Type B pancreatic cell (in vitro differentiated cells): ENCODE measurements around the gene LIMK1. TPM values are rescaled to one million over a fixed set of nuclear protein-coding genes. Genes with fewer than 3 reads are reported as not detected.
A peak's percentile ranks its signal among the peaks of the same experiment; 100 is the strongest.

Source experiments
- DNase-seq: peaks from one replicate; pipeline ENCODE4 v3.0.0; 2021; ENCODE audit warnings: mixed read lengths; ENCODE audit not compliant: unreplicated experiment; ENCODE audit errors: extremely low spot score
- H3K27ac Mint-ChIP-seq: 2 replicates; pipeline ENCODE4 v1.8.0; 2021; ENCODE audit warnings: mild to moderate bottlenecking, mixed read lengths
- H3K27me3 Mint-ChIP-seq: 2 replicates; pipeline ENCODE4 v1.8.0; 2021; ENCODE audit warnings: mixed read lengths
- H3K36me3 Mint-ChIP-seq: 2 replicates; pipeline ENCODE4 v1.8.0; 2021; ENCODE audit warnings: mixed read lengths
- H3K4me1 Mint-ChIP-seq: one replicate; pipeline ENCODE4 v1.8.0; 2021; ENCODE audit warnings: mixed read lengths; ENCODE audit not compliant: unreplicated experiment
- H3K4me3 Mint-ChIP-seq: 2 replicates; pipeline ENCODE4 v1.8.0; 2021; ENCODE audit warnings: mild to moderate bottlenecking, mixed read lengths
- H3K9me3 Mint-ChIP-seq: 2 replicates; pipeline ENCODE4 v1.8.0; 2021; ENCODE audit warnings: mixed read lengths
- CTCF ChIP-seq: fragments of 200-600 bp; sonication (generic); conservative IDR thresholded peaks from 2 replicates; pipeline ENCODE4 v1.5.0; 2021; ENCODE audit warnings: antibody characterized with exemption, mild to moderate bottlenecking
- total RNA-seq: library from RNA; stranded (reverse); gene quantifications from 2 replicates; pipeline ENCODE4 v1.2.1, GENCODE V29; 2021; ENCODE audit warnings: low replicate concordance

LIMK1 gene
- total RNA-seq, 1 donor from 2014 or later, result 46.6 TPM

- H3K4me1 Mint-ChIP-seq, result peaks cover 8% of the 10 kb centered on the region
- no peak for TF ChIP-seq CTCF
- DNase-seq, result no peak
- H3K27ac Mint-ChIP-seq, result no peak overlapping the region
- H3K36me3 Mint-ChIP-seq, result no peaks in the 10 kb centered on the region
- H3K4me3 Mint-ChIP-seq, result no peak overlapping the region
- no peaks in the 10 kb centered on the region for H3K9me3 Mint-ChIP-seq
- H3K27me3 Mint-ChIP-seq, result peaks cover 11% of the 10 kb centered on the region
These were observed 35.7 kb upstream of the LIMK1 start for GRCh38 chr7:74047804-74048380.

- Mint-ChIP-seq H3K4me1 (no peaks in the 10 kb centered on the region), H3K36me3 (no peaks in the 10 kb centered on the region), H3K4me3 (no peak overlapping the region), H3K9me3 (no peaks in the 10 kb centered on the region), H3K27me3 (peaks cover 11% of the 10 kb centered on the region), H3K27ac (no peak overlapping the region)
- TF ChIP-seq CTCF, result no peak
- no peak for DNase-seq
These were observed 34.5 kb upstream of the LIMK1 start for GRCh38 chr7:74048999-74049599.

DNA sequence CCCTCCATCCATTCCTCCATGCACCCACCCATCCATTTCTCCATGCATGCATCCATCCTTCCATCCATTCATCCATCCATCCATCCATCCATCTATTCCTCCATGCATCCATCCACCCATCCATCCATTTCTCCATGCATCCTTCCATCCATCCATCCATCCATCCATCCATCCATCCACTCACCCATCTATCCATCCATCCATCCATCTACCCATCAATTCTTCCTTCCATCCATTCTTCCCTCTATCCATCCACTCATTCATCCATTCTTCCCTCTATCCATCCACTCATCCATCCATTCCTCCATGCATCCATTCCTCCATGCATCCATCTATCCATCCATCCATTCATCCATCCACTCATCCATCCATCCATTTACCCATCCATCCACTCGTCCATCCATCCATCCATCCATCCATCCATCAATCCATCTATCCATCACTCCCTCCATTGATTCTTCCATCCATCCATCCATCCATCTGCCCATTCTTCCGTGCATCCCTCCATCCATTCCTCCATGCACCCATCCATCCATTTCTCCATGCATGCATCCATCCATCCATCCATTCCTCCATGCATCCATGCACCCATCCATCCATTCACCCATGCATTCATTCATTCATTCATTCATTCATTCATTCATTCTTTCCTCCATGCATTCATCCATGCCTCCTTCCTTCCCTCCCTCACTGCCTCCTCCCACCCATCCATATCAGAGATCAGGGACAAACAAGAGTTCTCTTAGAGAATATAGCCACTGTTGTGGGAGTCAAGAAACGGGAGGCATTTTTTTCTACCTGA, 33.4 kb upstream of the LIMK1 start:
- Mint-ChIP-seq H3K27ac (no peak overlapping the region), H3K36me3 (no peaks in the 10 kb centered on the region), H3K4me3 (no peak overlapping the region), H3K4me1 (no peaks in the 10 kb centered on the region), H3K27me3 (peaks cover 11% of the 10 kb centered on the region), H3K9me3 (no peaks in the 10 kb centered on the region)
- no peak for TF ChIP-seq CTCF
- DNase-seq, result no peak

- Mint-ChIP-seq H3K4me1 (no peaks in the 10 kb centered on the region), H3K36me3 (no peaks in the 10 kb centered on the region), H3K9me3 (no peaks in the 10 kb centered on the region), H3K4me3 (no peak overlapping the region), H3K27me3 (peaks cover 8% of the 10 kb centered on the region), H3K27ac (no peak overlapping the region)
- TF ChIP-seq CTCF, result no peak
- DNase-seq, result no peak
These were observed 32.4 kb upstream of the LIMK1 start for GRCh38 chr7:74051193-74051592.

DNA sequence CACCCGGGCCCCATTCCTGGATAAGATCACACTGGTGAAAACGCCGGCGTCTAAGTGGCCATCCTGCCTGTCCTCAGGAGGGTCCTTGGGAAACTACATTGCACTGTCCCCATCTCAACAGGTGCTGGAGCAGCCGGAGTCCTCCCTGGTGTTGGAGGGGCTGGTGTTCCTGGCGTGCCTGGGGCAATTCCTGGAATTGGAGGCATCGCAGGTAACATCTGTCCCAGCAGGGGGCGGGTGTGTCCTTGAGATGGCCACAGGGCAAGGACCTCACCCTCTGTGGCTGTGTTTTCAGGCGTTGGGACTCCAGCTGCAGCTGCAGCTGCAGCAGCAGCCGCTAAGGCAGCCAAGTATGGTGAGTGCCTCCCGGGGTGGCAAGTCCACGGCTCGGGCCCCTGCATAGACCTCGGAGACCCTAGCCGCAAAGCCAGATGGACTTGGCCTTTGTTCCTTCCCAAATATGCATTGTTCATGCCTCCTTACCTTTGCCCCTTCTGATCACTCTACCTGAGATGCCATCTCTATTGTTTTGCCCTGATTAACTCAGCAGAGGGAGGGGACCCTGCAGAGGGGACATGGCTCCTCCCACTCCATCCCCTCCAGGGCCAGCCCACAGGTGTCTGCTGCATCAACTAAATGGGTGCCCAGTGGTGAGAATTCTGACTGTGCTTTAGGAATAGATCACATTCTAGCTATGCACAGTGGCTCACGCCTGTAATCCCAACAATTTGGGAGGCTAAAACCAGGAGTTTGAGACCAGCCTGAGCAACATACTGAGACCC, 31.8 kb upstream of the LIMK1 start:
- Mint-ChIP-seq H3K27ac (no peak overlapping the region), H3K4me1 (no peaks in the 10 kb centered on the region), H3K9me3 (no peaks in the 10 kb centered on the region), H3K36me3 (no peaks in the 10 kb centered on the region), H3K27me3 (peaks cover 8% of the 10 kb centered on the region), H3K4me3 (no peak overlapping the region)
- DNase-seq, result no peak
- TF ChIP-seq CTCF, result peak; percentile 60
